Measurements from ENCODE around the gene EML3. TPM values are rescaled to one million over a fixed set of nuclear protein-coding genes. Genes with fewer than 3 reads are reported as not detected.
"Not testable (repeated sequence)": the region's sequence is repeated elsewhere in the genome, so short reads cannot be mapped to it uniquely, and the experiment has no call there.

The EML3 gene
- total and polyA plus RNA-seq, 2 donors from 2014 or later, result 35.0 to 83.3 TPM

- H3K27ac ChIP-seq (ENCODE audit: low read depth in 2 of 2, low read length in 2 of 2), result peak overlapping the region; percentile 85 to 97
- FAIRE-seq, result no peak
- H3K9ac ChIP-seq (ENCODE audit: low read length in 3 of 3), result peak overlapping the region in 2 of 3 donors; percentile 60 to 67
- no peak for DNase-seq
- H3K4me1 ChIP-seq (ENCODE audit: control insufficient read depth in 2 of 3, insufficient read depth in 2 of 3, low read depth in 1 of 3, low read length in 3 of 3), result peaks cover 5 to 14% (median 7%) of the 10 kb centered on the region in 3 donors
- peak overlapping the region in 2 of 3 donors; percentile 55 to 92 for H3K4me3 ChIP-seq (ENCODE audit: low read length in 3 of 3)
- H3K27me3 ChIP-seq (ENCODE audit: control insufficient read depth, insufficient read depth, low read length), result no peaks in the 10 kb centered on the region
- intact Hi-C loops (cut with DNase I), result no loop called here
- H3K9me3 ChIP-seq (ENCODE audit: control insufficient read depth in 2 of 3, insufficient read depth in 1 of 3, low read length in 3 of 3), result no peaks in the 10 kb centered on the region
- H3K36me3 ChIP-seq (ENCODE audit: control insufficient read depth in 2 of 3, insufficient read depth in 3 of 3, low read length in 3 of 3), result peaks cover 9 to 25% (median 21%) of the 10 kb centered on the region in 3 donors
- no peak for TF ChIP-seq CTCF (IDR thresholded peaks at IDR 0.05; ENCODE audit: borderline replicate concordance, extremely low read depth, insufficient read depth)
Measured at GRCh38 chr11:62622476-62623089, 10.0 kb upstream of the EML3 start.

- Histone ChIP-seq H3K4me1 (ENCODE audit: control insufficient read depth in 2 of 3, insufficient read depth in 2 of 3, low read depth in 1 of 3, low read length in 3 of 3) (peaks cover 5 to 14% (median 7%) of the 10 kb centered on the region in 3 donors), H3K36me3 (ENCODE audit: control insufficient read depth in 2 of 3, insufficient read depth in 3 of 3, low read length in 3 of 3) (peaks cover 6 to 21% (median 18%) of the 10 kb centered on the region in 3 donors), H3K4me3 (ENCODE audit: low read length in 3 of 3) (peak within 1 kb of the TSS; percentile 71 to 92 (median 85)), H3K9ac (ENCODE audit: low read length in 3 of 3) (peak within 1 kb of the TSS; percentile 60 to 84 (median 78)), H3K9me3 (ENCODE audit: control insufficient read depth in 2 of 3, insufficient read depth in 1 of 3, low read length in 3 of 3) (no peaks in the 10 kb centered on the region), H3K27ac (ENCODE audit: low read depth in 2 of 2, low read length in 2 of 2) (peak within 1 kb of the TSS; percentile 85 to 97), H3K27me3 (ENCODE audit: control insufficient read depth, insufficient read depth, low read length) (no peaks in the 10 kb centered on the region)
- DNase-seq (peak; percentile 98 to 100 (median 99)), FAIRE-seq (peak; percentile 6)
- peak; percentile 14 for TF ChIP-seq CTCF (IDR thresholded peaks at IDR 0.05; ENCODE audit: borderline replicate concordance, extremely low read depth, insufficient read depth)
- intact Hi-C loops (cut with DNase I), result no loop called here
Measured at GRCh38 chr11:62621567-62622470, 9.2 kb upstream of the EML3 start, which contains the start of gene B3GAT3. TSS of gene B3GAT3 (minus strand) at chr11:62621986. CDS start at chr11:62621947, 39 bp downstream.

GRCh38 chr11:62621027-62621566 is 8.5 kb upstream of the EML3 start:
- H3K4me1 ChIP-seq (ENCODE audit: control insufficient read depth in 2 of 3, insufficient read depth in 2 of 3, low read depth in 1 of 3, low read length in 3 of 3), result peaks cover 5 to 14% (median 7%) of the 10 kb centered on the region in 3 donors
- no peaks in the 10 kb centered on the region for H3K27me3 ChIP-seq (ENCODE audit: control insufficient read depth, insufficient read depth, low read length)
- no peak for FAIRE-seq
- no peaks in the 10 kb centered on the region for H3K9me3 ChIP-seq (ENCODE audit: control insufficient read depth in 2 of 3, insufficient read depth in 1 of 3, low read length in 3 of 3)
- H3K27ac ChIP-seq (ENCODE audit: low read depth in 2 of 2, low read length in 2 of 2), result peak overlapping the region; percentile 85 to 97
- peak overlapping the region; percentile 71 to 92 (median 85) for H3K4me3 ChIP-seq (ENCODE audit: low read length in 3 of 3)
- H3K36me3 ChIP-seq (ENCODE audit: control insufficient read depth in 2 of 3, insufficient read depth in 3 of 3, low read length in 3 of 3), result peaks cover 0 to 18% (median 11%) of the 10 kb centered on the region in 3 donors
- no peak for DNase-seq
- intact Hi-C loops (cut with DNase I), result no loop called here
- TF ChIP-seq CTCF (IDR thresholded peaks at IDR 0.05; ENCODE audit: borderline replicate concordance, extremely low read depth, insufficient read depth), result no peak
- peak overlapping the region; percentile 13 to 84 (median 78) for H3K9ac ChIP-seq (ENCODE audit: low read length in 3 of 3)

- DNase-seq; H3K27me3 ChIP-seq (ENCODE audit: control insufficient read depth, insufficient read depth, low read length); H3K36me3 ChIP-seq (ENCODE audit: control insufficient read depth in 2 of 3, insufficient read depth in 3 of 3, low read length in 3 of 3); FAIRE-seq; intact Hi-C loops (cut with DNase I); H3K9ac ChIP-seq (ENCODE audit: low read length in 3 of 3); H3K9me3 ChIP-seq (ENCODE audit: control insufficient read depth in 2 of 3, insufficient read depth in 1 of 3, low read length in 3 of 3); H3K4me3 ChIP-seq (ENCODE audit: low read length in 3 of 3); H3K27ac ChIP-seq (ENCODE audit: low read depth in 2 of 2, low read length in 2 of 2): not testable (repeated sequence)
- peaks cover 5 to 18% (median 10%) of the 10 kb centered on the region in 3 donors for H3K4me1 ChIP-seq (ENCODE audit: control insufficient read depth in 2 of 3, insufficient read depth in 2 of 3, low read depth in 1 of 3, low read length in 3 of 3)
Measured at GRCh38 chr11:62616957-62617356, 4.4 kb upstream of the EML3 start.

All from kidney (tissue), 14 donors.